Fibroblast of pulmonary artery (primary cell): Measurements from ENCODE around the gene PLEKHF1.
"Not testable (repeated sequence)": the region's sequence is repeated elsewhere in the genome, so short reads cannot be mapped to it uniquely, and the experiment has no call there.

Experiments
- DNase-seq: peaks from one replicate; pipeline ENCODE4 v3.0.0-alpha.2; 2010; ENCODE audit warnings: low read depth
- H3K4me3 ChIP-seq: replicated peaks from 2 replicates; pipeline ENCODE4 v1.5.1; 2011; ENCODE audit warnings: low read depth, mild to moderate bottlenecking, control low read depth, low read length, moderate library complexity
- CTCF ChIP-seq: IDR thresholded peaks from 2 replicates; pipeline ENCODE4 v1.5.1; 2011; ENCODE audit warnings: mild to moderate bottlenecking, control low read depth, low read length, inconsistent platforms; ENCODE audit errors: missing control alignments

Gene PLEKHF1

GRCh38 chr19:29665826-29666577 lies 741 bp downstream of the PLEKHF1 start:
- TF ChIP-seq CTCF = no peak
- H3K4me3 ChIP-seq = peak overlapping the region; percentile 69
- DNase-seq = peak; percentile 70

GRCh38 chr19:29666578-29667386 lies 1.5 kb downstream of the PLEKHF1 start:
- peak overlapping the region; percentile 69 for H3K4me3 ChIP-seq
- TF ChIP-seq CTCF = no peak
- peak; percentile 75 for DNase-seq

GRCh38 chr19:29667387-29667783 lies 2.1 kb downstream of the PLEKHF1 start:
- peak overlapping the region; percentile 69 for H3K4me3 ChIP-seq
- no peak for DNase-seq
- TF ChIP-seq CTCF = no peak

GRCh38 chr19:29667901-29668341 lies 2.7 kb downstream of the PLEKHF1 start:
- no peak for DNase-seq
- H3K4me3 ChIP-seq = no peak overlapping the region

GRCh38 chr19:29668746-29669609 lies 3.7 kb downstream of the PLEKHF1 start:
- no peak for DNase-seq
- H3K4me3 ChIP-seq = no peak overlapping the region
- peak; percentile 27 for TF ChIP-seq CTCF

More at GRCh38 chr19:29667901-29668341, 2.7 kb downstream of the PLEKHF1 start:
- TF ChIP-seq CTCF = no peak

GRCh38 chr19:29670255-29670654 lies 5.0 kb downstream of the PLEKHF1 start:
- no peak for DNase-seq
- no peak overlapping the region for H3K4me3 ChIP-seq
- no peak for TF ChIP-seq CTCF

GRCh38 chr19:29671026-29671392 lies 5.7 kb downstream of the PLEKHF1 start:
- H3K4me3 ChIP-seq, DNase-seq: not testable (repeated sequence)
